Measurements from ENCODE around the gene SEC61B.

DNA sequence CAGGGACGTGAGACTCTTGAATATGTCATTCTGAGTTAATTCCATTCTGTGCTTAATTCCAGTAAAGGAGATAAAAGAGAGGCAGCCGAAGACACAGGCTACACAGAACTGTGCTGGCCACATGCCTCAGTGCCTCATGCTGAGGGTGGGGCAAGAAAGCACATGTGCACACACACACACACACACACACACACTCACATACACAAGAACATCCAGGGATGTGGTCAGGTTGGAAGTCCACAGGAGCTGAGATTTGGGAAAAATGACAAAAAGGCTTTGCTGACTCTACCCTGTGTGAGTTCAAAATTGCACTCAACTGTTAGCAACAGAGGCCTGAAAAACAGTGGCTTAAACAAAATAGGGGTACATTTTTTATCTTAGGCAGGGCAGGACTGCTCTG is 40.9 kb upstream of the SEC61B start:
- no peak for TF ChIP-seq ZNF571 (tag by site-specific recombination; IDR thresholded peaks at IDR 0.05)
- no peak for TF ChIP-seq ZNF37A (tag by site-specific recombination; IDR thresholded peaks at IDR 0.05)
- TF ChIP-seq, protein P1, sequence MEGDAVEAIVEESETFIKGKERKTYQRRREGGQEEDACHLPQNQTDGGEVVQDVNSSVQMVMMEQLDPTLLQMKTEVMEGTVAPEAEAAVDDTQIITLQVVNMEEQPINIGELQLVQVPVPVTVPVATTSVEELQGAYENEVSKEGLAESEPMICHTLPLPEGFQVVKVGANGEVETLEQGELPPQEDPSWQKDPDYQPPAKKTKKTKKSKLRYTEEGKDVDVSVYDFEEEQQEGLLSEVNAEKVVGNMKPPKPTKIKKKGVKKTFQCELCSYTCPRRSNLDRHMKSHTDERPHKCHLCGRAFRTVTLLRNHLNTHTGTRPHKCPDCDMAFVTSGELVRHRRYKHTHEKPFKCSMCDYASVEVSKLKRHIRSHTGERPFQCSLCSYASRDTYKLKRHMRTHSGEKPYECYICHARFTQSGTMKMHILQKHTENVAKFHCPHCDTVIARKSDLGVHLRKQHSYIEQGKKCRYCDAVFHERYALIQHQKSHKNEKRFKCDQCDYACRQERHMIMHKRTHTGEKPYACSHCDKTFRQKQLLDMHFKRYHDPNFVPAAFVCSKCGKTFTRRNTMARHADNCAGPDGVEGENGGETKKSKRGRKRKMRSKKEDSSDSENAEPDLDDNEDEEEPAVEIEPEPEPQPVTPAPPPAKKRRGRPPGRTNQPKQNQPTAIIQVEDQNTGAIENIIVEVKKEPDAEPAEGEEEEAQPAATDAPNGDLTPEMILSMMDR (tag by site-specific recombination; IDR thresholded peaks at IDR 0.05) = no peak
- TF ChIP-seq KLF7 (tag by site-specific recombination; IDR thresholded peaks at IDR 0.05; ENCODE audit: borderline replicate concordance) = no peak
- TF ChIP-seq, protein P2, sequence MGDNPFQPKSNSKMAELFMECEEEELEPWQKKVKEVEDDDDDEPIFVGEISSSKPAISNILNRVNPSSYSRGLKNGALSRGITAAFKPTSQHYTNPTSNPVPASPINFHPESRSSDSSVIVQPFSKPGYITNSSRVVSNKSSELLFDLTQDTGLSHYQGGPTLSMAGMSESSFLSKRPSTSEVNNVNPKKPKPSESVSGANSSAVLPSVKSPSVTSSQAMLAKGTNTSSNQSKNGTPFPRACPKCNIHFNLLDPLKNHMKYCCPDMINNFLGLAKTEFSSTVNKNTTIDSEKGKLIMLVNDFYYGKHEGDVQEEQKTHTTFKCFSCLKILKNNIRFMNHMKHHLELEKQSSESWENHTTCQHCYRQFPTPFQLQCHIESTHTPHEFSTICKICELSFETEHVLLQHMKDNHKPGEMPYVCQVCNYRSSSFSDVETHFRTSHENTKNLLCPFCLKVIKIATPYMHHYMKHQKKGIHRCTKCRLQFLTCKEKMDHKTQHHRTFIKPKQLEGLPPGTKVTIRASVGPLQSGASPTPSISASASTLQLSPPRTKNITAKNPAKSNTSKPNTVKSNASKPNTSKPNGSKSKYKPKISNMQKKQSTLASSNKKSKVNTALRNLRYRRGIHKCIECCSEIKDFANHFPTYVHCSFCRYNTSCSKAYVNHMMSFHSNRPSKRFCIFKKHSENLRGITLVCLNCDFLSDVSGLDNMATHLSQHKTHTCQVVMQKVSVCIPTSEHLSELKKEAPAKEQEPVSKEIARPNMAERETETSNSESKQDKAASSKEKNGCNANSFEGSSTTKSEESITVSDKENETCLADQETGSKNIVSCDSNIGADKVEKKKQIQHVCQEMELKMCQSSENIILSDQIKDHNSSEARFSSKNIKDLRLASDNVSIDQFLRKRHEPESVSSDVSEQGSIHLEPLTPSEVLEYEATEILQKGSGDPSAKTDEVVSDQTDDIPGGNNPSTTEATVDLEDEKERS (tag by site-specific recombination; IDR thresholded peaks at IDR 0.05) = no peak
